Pulmonary artery endothelial cell (primary cell): ENCODE measurements around the gene DTD1. TPM values are rescaled to one million over a fixed set of nuclear protein-coding genes. Genes with fewer than 3 reads are reported as not detected.

Experiments used
- DNase-seq: peaks from one replicate; pipeline ENCODE4 v3.0.0-alpha.2; 2011; ENCODE audit warnings: low read depth, low spot score
- total RNA-seq: library from RNA; depleted of rRNA; stranded (reverse); fragments of >200 nt; gene quantifications from 2 replicates; pipeline ENCODE4 v1.2.3, GENCODE V29; 2014

DTD1 gene
- total RNA-seq, 1 donor from 2014 or later = 146 TPM

DNA sequence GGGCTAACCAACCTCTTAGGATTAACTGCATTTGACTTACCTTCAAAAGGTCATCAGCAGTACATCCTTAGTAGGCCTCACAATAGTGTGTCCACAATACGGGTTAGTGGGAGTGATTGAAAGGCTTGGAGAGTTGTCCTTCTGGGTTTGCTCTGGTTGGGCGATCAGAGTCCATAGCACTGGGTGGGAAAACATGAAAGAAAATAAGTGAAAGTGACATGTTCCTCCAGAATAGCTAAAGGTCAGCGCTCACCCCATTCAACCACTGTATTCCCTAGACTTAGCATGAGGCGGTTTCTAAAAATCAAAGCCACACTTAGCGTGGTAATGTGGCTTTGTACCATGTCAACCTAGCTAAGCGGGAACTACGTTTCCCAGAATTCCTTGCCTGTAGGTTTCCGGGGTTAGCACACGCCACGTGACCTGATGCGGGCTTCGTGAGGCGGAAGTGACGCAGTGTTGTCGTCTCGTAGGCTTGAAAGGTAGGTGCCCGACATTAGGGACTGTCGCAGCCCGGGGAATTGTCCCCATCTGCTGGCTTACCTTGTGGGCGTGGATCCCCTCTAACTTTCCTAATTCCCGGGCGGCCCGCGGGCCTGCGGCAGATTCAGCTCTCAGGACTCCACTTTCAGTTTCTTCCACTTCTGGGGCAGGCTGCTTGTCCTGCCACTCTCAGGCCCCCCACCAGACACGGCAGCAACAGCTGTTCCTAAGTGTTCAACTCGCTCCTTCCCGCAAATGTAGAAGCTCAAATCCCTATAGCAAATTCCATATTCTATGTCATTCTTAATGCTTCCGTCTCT lies 206.0 kb downstream of the DTD1 start:
- DNase-seq = peak; percentile 65

DNA sequence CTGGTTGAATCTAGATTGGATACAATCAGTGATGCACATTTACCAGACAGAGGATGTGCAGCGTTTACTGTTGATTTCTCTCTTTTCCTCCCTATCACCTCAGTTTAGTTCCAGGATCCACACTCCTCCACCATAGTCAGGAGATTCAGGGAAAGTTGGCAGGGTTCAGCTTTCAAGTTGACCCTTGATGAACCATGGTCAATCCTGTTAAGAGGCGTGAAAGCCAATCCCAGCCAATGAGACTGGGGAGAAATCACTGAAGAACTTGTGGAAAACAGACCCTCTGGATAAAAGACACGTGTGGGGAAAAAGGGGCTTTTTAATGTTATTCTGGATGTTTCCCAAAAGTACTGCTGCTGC lies 206.6 kb downstream of the DTD1 start:
- DNase-seq = no peak

DNA sequence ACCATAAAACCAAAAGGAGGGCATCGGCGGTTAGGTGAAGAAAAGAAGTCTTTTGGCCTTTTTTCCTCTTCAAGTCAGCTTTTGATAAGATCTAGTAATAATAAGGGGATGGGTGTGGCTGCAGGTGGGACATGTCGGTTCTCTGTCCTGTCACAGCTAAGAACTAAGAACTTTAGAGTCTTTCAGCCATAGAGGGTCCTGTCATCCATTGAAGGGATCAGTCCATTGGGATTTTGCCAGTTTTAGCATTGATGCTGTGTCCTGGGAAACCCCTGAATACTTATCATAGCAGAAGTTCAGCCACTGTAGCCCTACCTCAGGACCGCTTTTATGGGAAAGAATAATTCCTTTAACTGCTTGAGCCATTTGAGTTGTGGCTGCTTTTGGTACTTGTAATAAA lies 207.5 kb downstream of the DTD1 start:
- no peak for DNase-seq

DNA sequence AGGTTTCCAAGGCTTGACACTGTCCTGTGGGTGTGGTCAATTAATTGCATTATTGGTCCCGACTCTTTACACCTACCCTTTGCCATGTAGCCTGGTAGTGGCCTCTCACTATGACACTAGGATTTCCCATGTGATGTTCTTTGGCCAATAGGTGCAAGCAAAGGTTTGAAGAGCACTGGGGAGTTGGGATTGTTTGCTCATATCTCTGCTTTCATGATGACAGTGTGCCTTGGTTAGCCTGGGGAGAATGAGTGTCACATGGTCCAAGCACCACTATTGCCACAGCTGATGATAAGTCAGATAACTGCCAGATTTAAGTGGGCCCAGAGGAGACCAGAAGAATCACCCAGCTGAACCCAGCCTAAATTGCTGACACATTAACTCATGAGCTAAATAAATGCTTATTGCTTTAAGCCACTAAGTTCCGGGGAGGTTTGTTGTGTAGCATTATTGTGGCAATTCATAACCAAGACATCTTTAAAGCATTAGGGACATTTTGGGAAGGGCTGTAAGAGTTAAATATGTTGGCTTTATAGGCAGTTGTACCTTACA lies 208.5 kb downstream of the DTD1 start:
- DNase-seq = no peak

DNA sequence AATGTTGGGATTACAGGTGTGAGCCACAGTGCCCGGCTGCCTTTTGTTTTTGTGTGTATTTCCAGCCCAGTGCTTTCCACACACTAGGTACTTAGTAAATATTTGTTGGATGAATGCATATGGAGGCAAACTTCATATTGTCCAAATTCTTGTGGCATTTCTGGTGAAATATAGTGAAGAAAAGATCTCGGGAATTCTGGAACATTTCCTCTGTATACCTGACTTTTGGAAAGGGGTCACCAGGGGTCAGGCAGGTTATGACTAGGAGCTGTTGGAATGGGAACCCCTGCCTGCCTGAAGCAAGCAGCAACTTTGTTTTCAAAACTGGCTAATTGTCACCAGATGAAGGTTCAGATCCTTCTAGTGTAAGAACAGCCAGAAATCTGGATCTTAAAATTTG lies 213.7 kb downstream of the DTD1 start:
- no peak for DNase-seq

DNA sequence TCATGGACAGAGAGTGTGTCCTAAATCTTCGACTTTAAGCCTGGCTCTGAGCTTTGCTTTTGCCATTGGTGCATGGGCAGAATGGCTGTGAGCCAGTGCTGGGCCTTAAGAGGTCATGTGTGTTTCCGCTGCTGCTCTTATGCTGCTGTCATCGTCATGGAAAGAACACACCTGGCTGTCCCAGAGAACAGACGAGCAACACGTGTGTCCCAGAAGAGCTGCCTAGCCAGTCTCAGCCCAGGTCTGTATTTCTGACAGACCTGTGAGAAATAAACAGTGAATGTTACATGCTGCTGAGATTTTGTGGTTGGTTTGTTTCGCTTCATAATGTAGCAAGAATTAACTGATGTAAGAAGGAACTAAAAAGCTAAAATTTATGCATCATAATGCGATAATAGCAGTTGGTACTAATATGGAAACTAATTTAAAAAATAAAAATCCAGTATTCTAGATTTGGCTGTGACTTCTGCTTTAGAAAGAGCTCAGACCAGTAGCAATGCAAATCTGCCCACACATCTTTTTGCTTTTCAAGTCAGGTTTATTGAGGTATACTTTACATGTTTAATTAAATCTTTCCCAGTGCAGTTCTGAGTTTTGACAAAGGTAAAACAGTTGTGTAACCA lies 214.3 kb downstream of the DTD1 start:
- DNase-seq = no peak

DNA sequence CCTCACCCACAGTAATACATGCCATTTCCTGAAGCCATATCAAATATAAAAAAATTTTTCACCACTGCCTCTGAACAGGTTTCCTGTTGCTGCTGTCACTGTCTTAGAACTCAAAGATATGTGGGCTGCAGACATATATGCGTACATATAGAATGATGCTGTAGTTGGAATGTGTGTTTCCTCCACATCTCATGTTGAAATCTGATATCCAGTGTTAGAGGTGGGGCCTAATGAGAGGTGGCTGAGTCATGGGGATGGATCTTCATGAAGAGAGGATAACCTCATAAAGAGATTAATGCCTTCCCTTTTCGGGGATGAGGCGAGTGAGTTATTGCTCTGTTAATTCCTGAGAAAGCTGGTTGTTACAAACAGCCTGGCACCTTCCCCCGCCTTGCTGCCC lies 218.0 kb downstream of the DTD1 start:
- no peak for DNase-seq

DNA sequence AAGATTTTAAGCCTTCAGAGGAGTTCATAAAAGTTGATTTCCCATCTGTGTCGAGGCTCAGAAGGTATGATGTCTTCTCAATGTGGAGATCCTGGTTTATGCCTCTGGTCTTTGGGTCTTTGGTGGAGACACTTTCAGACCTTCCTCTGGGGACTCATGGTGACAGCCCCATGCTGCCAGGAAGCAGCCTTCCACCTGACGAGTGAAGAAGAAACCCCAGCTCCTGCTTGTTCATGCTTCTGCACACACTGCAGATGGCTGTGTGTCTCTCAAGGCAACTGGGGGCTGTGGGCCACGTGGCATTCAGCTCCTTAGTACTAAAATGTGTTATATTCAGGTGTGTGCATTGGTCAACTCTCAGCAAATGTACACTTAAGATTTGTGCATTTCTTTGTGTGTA lies 220.9 kb downstream of the DTD1 start:
- no peak for DNase-seq

DNA sequence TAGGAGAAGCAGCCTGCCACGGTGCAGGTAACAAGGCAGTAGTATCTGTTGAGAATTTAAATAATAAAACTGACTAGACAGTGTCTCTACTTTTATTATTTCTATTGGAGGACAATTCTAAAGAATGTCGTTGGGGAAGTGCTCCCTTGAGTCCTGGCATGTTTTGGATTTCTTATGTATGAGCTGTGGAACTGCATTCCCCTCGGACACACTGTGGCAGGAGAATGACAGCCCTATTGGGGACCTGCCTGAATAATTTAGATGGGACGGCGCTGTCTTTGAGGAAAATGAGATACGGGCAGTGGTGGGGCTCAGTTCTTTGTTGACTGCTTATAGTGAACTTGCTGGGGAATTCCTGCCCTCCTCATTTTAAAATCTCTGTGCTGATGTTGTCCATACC lies 223.3 kb downstream of the DTD1 start:
- DNase-seq = no peak

DNA sequence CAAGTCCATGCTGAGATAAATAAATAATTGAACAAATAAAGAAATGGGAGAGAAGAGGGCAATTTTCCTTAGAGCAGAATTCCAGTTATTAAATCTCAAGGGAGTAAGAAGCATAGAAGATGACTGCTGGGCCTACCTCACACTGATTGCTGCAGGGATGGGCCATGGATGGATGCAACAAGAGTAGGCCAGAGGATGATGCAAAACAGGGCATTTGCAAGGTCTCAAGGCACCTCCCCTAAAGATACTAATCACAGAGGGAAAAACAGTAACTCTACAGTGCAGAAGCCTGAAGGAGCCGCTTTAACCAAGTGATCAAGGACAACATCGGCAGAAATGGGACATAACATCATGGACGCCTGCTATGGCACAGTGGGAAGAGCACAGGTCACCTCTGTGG lies 224.1 kb downstream of the DTD1 start:
- no peak for DNase-seq

DNA sequence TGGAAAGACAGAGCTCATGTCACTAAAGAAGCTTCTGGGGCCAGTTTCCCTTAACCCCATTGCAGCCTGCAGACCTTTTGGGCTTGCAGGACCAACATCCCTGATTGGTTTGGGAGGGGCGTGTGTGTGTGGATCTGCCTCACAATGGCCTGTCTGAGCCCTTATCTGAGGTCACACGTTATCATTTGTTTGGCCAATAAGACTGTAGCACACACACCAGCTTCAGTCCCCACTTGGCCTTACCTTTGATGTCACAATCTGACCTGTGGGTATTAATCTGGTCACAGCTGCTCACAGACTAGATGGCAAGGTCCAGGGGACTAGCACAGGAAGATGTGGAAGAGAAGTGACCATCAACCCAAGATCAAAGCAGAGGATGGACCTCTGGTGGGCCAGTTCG lies 225.6 kb downstream of the DTD1 start, which contains the start of gene SCP2D1:
TSS of gene SCP2D1 (plus strand) at position 301 of the 400 bp plus-strand sequence. CDS start at position 334, 33 bp downstream.
- no peak for DNase-seq

DNA sequence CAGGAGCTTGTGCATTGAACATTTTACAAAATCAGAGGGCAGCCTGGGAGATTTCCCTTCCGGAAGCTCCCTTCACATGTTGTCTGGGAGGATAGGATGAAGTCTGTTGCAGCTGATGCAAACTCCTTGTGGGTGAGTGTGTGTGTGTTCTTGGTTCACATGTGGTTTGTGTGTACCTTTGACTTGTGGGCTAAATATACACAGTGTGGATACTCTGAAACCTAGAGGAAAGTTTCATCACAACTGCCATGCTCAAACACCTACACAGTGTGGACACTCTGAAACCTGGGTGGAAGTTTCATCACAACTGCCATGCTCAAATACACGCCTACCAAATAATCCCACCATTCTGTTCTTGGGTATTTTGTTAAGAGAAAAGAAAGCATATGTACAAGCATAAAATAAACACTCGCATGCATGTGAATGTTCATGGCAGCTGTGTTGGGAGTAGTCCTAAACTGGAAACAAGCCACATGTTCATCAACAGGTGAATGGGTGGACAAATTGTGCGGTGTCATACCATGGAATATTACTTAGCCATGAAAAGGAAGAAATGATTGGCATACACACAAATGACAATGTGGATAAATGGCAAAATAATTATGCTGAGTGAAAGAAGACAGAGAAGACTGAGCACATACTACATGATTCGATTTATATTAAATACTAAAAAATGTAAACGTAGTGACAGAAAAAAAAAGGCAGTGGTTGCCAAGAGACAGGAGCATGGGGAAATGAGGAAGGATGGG lies 227.5 kb downstream of the DTD1 start:
- DNase-seq = no peak

Other genes starting within 250 kb of the DTD1 start
- gene DZANK1, start 121.0 kb upstream of the DTD1 start, total RNA-seq = 0.66 and 0.81 TPM in 2 replicates
- 14.5 and 15.6 TPM in 2 replicates for gene POLR3F, start 120.7 kb upstream of the DTD1 start, total RNA-seq
- gene RBBP9, start 90.8 kb upstream of the DTD1 start, total RNA-seq = 13.6 and 15.7 TPM in 2 replicates
- gene SEC23B, start 80.1 kb upstream of the DTD1 start, total RNA-seq = 49.2 and 64.4 TPM in 2 replicates
- gene SMIM26, start 20.6 kb upstream of the DTD1 start, total RNA-seq = 40.9 and 114 TPM in 2 replicates
- gene SCP2D1, start 225.7 kb downstream of the DTD1 start, total RNA-seq = not detected in 2 replicates